HepG2 (cell line): ENCODE results near the gene WDR7. TPM values are rescaled to one million over a fixed set of nuclear protein-coding genes. Genes with fewer than 3 reads are reported as not detected.

ENCODE experiments used
- ATAC-seq: fragments of 200-7000 bp; cut with Tn5 transposase; 3 replicates; pipeline ENCODE4 v1.9.1; 2020; ENCODE audit warnings: mild to moderate bottlenecking, moderate library complexity
- BruUV-seq: library from RNA; stranded (reverse); fragments of 400-500 nt; replicated peaks from 2 replicates; lab custom pipeline; 2021; lab: Mats Ljungman, UMichigan
- CTCF ChIA-PET: fragments of 300-600 bp; formaldehyde crosslinking; extraction: SDS; loops from one replicate; lab custom pipeline; 2021; ENCODE audit warnings: low total read pairs, inconsistent platforms, low intra/inter-chr PET ratio; lab: Yijun Ruan, JAX
- POLR2A ChIA-PET: fragments of 350-600 bp; sonication (Branson Sonifier 250); formaldehyde crosslinking; loops from one replicate; lab custom pipeline; 2020; ENCODE audit warnings: antibody characterized with exemption, inconsistent platforms; lab: Yijun Ruan, JAX
- DNase-seq: peaks from one replicate; pipeline ENCODE4 v3.0.0-alpha.2; 2015; ENCODE audit warnings: low spot score
- FAIRE-seq: peaks from 3 replicates; lab custom pipeline; 2011; peaks lifted over from hg19 to GRCh38; lab: Jason Lieb, UNC
- H2AFZ ChIP-seq: one replicate; pipeline ENCODE4 v1.6.1; 2011; ENCODE audit warnings: low read length, inconsistent platforms
- H3K27ac ChIP-seq: fragments of 300-600 bp; 3 replicates; pipeline ENCODE4 v1.8.0; 2011; ENCODE audit warnings: mixed run types, mild to moderate bottlenecking, mixed read lengths, low read length, inconsistent platforms; ENCODE audit not compliant: insufficient read depth; ENCODE audit errors: extremely low read length
- H3K27me3 ChIP-seq, 2 experiments: fragments of 200-600 bp in 1 of 2; 2 replicates in 1 of 2; 3 replicates in 1 of 2; pipeline versions ENCODE4 v1.6.0 to v1.8.0; 2011; ENCODE audit warnings: low read length in 2 of 2, mild to moderate bottlenecking in 2 of 2, moderate library complexity in 2 of 2, inconsistent platforms in 1 of 2; ENCODE audit not compliant: insufficient read depth in 2 of 2, control insufficient read depth in 1 of 2
- H3K36me3 ChIP-seq, 2 experiments: fragments of 200-600 bp in 1 of 2; replicated peaks in 1 of 2; 2 replicates in 1 of 2; 3 replicates in 1 of 2; pipeline versions ENCODE4 v1.5.1 to v1.8.0; 2011; ENCODE audit warnings: low read length in 2 of 2, inconsistent platforms in 1 of 2; ENCODE audit not compliant: insufficient read depth in 2 of 2, control insufficient read depth in 1 of 2
- H3K4me1 ChIP-seq: 2 replicates; pipeline ENCODE4 v1.5.1; 2012; ENCODE audit warnings: low read length, inconsistent platforms; ENCODE audit not compliant: insufficient read depth
- H3K4me2 ChIP-seq: 2 replicates; pipeline ENCODE4 v1.6.0; 2011; ENCODE audit warnings: low read depth, low read length, inconsistent platforms
- H3K4me3 ChIP-seq, 3 experiments: fragments of 200-600 bp in 1 of 3; sonication (generic), shearing (Covaris generic) in 1 of 3; replicated peaks in 1 of 3; 2 replicates each; pipeline ENCODE4 v1.5.1; 2011 to 2016; ENCODE audit warnings: low read length in 3 of 3, inconsistent platforms in 2 of 3, low read depth in 2 of 3, mild to moderate bottlenecking in 2 of 3, control low read depth in 1 of 3, mixed read lengths in 1 of 3; ENCODE audit not compliant: insufficient read depth in 1 of 3
- H3K79me2 ChIP-seq: one replicate; pipeline ENCODE4 v1.6.1; 2011; ENCODE audit warnings: low read length, inconsistent platforms; ENCODE audit not compliant: insufficient read depth
- H3K9ac ChIP-seq: 2 replicates; pipeline ENCODE4 v1.6.0; 2011; ENCODE audit warnings: mild to moderate bottlenecking, low read depth, low read length, inconsistent platforms; ENCODE audit not compliant: insufficient read depth
- H3K9me3 ChIP-seq: 2 replicates; pipeline ENCODE4 v1.5.1; 2012; ENCODE audit warnings: mild to moderate bottlenecking, low read length
- H4K20me1 ChIP-seq: 2 replicates; pipeline ENCODE4 v1.6.0; 2011; ENCODE audit warnings: inconsistent platforms, mild to moderate bottlenecking, low read length, moderate library complexity; ENCODE audit not compliant: insufficient read depth
- BRF2 ChIP-seq: sonication (generic); formaldehyde crosslinking; IDR thresholded peaks from 2 replicates; pipeline ENCODE4 v1.8.1; 2022; ENCODE audit warnings: mild to moderate bottlenecking, missing genetic modification reagents
- DNMT3B ChIP-seq: conservative IDR thresholded peaks from 2 replicates; pipeline ENCODE4 v1.6.1; 2016; ENCODE audit warnings: missing biosample characterization, control low read depth
- GTF3A ChIP-seq: sonication (generic); formaldehyde crosslinking; conservative IDR thresholded peaks from 2 replicates; pipeline ENCODE4 v1.4.0; 2020; ENCODE audit warnings: mild to moderate bottlenecking, missing genetic modification reagents
- KLF15 ChIP-seq: sonication (generic); formaldehyde crosslinking; IDR thresholded peaks from 2 replicates; pipeline ENCODE4 v1.8.1; 2023; ENCODE audit warnings: borderline replicate concordance, mild to moderate bottlenecking, inconsistent platforms, missing genetic modification reagents, mixed read lengths
- RARA ChIP-seq: IDR thresholded peaks from 2 replicates; pipeline ENCODE4 v1.6.1; 2016; ENCODE audit warnings: missing genetic modification reagents, missing compliant biosample characterization
- RBM39 ChIP-seq: fragments of 200-400 bp; formaldehyde crosslinking; IDR thresholded peaks from one replicate; pipeline ENCODE4 v1.6.1; 2018; ENCODE audit warnings: antibody characterized with exemption, mild to moderate bottlenecking, low read depth, low read length; ENCODE audit not compliant: poor library complexity, severe bottlenecking
- TAF1 ChIP-seq: sonication (generic); formaldehyde crosslinking; IDR thresholded peaks from 2 replicates; pipeline ENCODE4 v1.4.0; 2020; ENCODE audit warnings: missing genetic modification reagents
- ZBED4 ChIP-seq: sonication (generic); formaldehyde crosslinking; IDR thresholded peaks from 2 replicates; pipeline ENCODE4 v1.4.0; 2020; ENCODE audit warnings: missing genetic modification reagents, borderline replicate concordance
- ZNF550 ChIP-seq: sonication (generic); formaldehyde crosslinking; IDR thresholded peaks from 2 replicates; pipeline ENCODE4 v1.4.0; 2020; ENCODE audit warnings: mild to moderate bottlenecking, missing genetic modification reagents, borderline replicate concordance
- ZNF589 ChIP-seq: sonication (generic); formaldehyde crosslinking; conservative IDR thresholded peaks from 2 replicates; pipeline ENCODE4 v1.8.0; 2022; ENCODE audit warnings: mild to moderate bottlenecking, moderate library complexity, missing genetic modification reagents
- ZNF670 ChIP-seq: sonication (generic); formaldehyde crosslinking; IDR thresholded peaks from 2 replicates; pipeline ENCODE4 v1.8.0; 2022; ENCODE audit warnings: mild to moderate bottlenecking, missing genetic modification reagents, borderline replicate concordance
- WGBS: methylation state at CpG from one replicate; pipeline ENCODE4 v1.1.6; 2017; ENCODE audit warnings: low lambda C conversion rate; 5-methylcytosine and 5-hydroxymethylcytosine counted together
- in situ Hi-C: cut with HindIII; loops from 2 replicates; pipeline ENCODE4 v1.10.0; 2017; ENCODE audit warnings: low pct_unique_long_range_greater_than_20kb; ENCODE audit not compliant: extremely low pct_ligation_motif_present
- intact Hi-C: fragments of 100-400 bp; cut with micrococcal nuclease; formaldehyde crosslinking; loops from one replicate; pipeline ENCODE4 v1.10.0; 2022; ENCODE audit not compliant: unreplicated experiment
- polyA plus RNA-seq, 8 experiments: library from polyadenylated mRNA; depleted of rRNA in 3 of 8; stranded (reverse) in 7 of 8; unstranded in 1 of 8; fragments of >200 nt; fragmentation: Illumina TruSeq in 4 of 8; extraction: Trizol in 4 of 8; gene quantifications; 2 replicates each; pipeline versions ENCODE4 v1.2.1 to v1.2.3, GENCODE V29; 2011 to 2016; ENCODE audit warnings: low read depth in 4 of 8, missing spikeins in 1 of 8, mixed read lengths in 1 of 8; ENCODE audit not compliant: insufficient read depth in 1 of 8
- total RNA-seq, 5 experiments: library from RNA; depleted of rRNA; stranded (reverse); fragments of >200 nt; fragmentation: Illumina TruSeq; extraction: Trizol; gene quantifications; 2 replicates each; pipeline ENCODE4 v1.2.3, GENCODE V29; 2016; ENCODE audit warnings: low read depth in 1 of 5
- TF ChIP-seq, protein P1 (sequence below): sonication (generic); formaldehyde crosslinking; IDR thresholded peaks from 2 replicates; pipeline ENCODE4 v1.5.0; 2020; ENCODE audit warnings: missing genetic modification reagents

Gene WDR7
- total and polyA plus RNA-seq, 2 of the 13 experiments (the other 11 are each of a cell fraction or from before 2014, with no cell fraction given): 2.0 to 7.8 TPM

DNA sequence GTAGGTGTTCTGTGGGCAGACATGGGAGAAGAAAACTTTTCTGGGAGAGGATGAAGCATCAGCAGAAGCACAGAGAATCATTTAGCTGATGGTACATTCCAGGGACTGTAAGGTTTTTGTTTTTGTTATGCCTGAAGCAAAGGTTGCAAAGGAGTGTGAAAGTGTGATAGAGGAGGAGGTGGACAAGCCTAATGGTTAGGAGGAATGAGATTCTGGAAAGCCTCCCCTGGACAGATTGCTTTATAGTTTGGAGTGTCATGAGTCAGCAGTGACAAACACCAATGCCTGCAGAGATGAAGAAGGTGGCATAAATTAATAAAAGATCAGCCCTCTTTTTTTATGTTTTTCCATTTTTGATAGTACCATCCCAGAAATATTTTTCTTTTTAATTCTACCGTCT is 324.1 kb downstream of the WDR7 start:
- intact Hi-C loops: no loop called here
- 79% methylated on average over 1 of the region's 1 CpG for WGBS
- FAIRE-seq: no peak

More for the DNA sequence above, 324.1 kb downstream of the WDR7 start:
- H3K4me1 ChIP-seq: no peaks in the 10 kb centered on the region
- no peaks in the 10 kb centered on the region for H3K27me3 ChIP-seq
- no peaks in the 10 kb centered on the region for H3K79me2 ChIP-seq
- ChIA-PET CTCF (no interaction called here), POLR2A (no interaction called here)
- ATAC-seq (no peak), DNase-seq (no peak)
- no peak overlapping the region for H3K9ac ChIP-seq
- no TSS peak for BruUV-seq
- no peaks in the 10 kb centered on the region for H3K9me3 ChIP-seq
- no peak overlapping the region for H2AFZ ChIP-seq
- no peak overlapping the region for H3K4me3 ChIP-seq
- in situ Hi-C loops: no loop called here
- TF ChIP-seq BRF2 (CRISPR knock-in tag) (no peak), ZNF589 (CRISPR knock-in tag) (no peak), TAF1 (no peak), ZNF550 (CRISPR knock-in tag) (no peak), GTF3A (no peak), ZNF670 (CRISPR knock-in tag) (no peak), ZBED4 (CRISPR knock-in tag) (no peak), DNMT3B (CRISPR knock-in tag) (no peak), RBM39 (no peak), KLF15 (CRISPR knock-in tag) (no peak), RARA (CRISPR knock-in tag) (no peak)
- TF ChIP-seq, protein P1, sequence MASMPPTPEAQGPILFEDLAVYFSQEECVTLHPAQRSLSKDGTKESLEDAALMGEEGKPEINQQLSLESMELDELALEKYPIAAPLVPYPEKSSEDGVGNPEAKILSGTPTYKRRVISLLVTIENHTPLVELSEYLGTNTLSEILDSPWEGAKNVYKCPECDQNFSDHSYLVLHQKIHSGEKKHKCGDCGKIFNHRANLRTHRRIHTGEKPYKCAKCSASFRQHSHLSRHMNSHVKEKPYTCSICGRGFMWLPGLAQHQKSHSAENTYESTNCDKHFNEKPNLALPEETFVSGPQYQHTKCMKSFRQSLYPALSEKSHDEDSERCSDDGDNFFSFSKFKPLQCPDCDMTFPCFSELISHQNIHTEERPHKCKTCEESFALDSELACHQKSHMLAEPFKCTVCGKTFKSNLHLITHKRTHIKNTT (CRISPR knock-in tag): no peak
- TF ChIP-seq, all 625 proteins: peak for 0
- no peak overlapping the region for H3K4me2 ChIP-seq
- no peaks in the 10 kb centered on the region for H4K20me1 ChIP-seq
- no peaks in the 10 kb centered on the region for H3K36me3 ChIP-seq
- H3K27ac ChIP-seq: no peak overlapping the region
